ENCODE data around the gene IL4R.
"Not testable (repeated sequence)": the region's sequence is repeated elsewhere in the genome, so short reads cannot be mapped to it uniquely, and the experiment has no call there.

The IL4R gene

GRCh38 chr16:27328937-27329336 is 15.2 kb downstream of the IL4R start:
- Mint-ChIP-seq H3K4me1 (peaks cover 79% of the 10 kb centered on the region), H3K9me3 (no peaks in the 10 kb centered on the region), H3K27me3 (no peaks in the 10 kb centered on the region), H3K27ac (peak overlapping the region; percentile 89), H3K36me3 (peaks cover 26% of the 10 kb centered on the region), H3K4me3 (peak overlapping the region; percentile 13)

GRCh38 chr16:27329376-27330079 is 15.8 kb downstream of the IL4R start:
- H3K27ac Mint-ChIP-seq = peak overlapping the region; percentile 89
- peaks cover 29% of the 10 kb centered on the region for H3K36me3 Mint-ChIP-seq
- peak overlapping the region; percentile 6 for H3K4me3 Mint-ChIP-seq
- not testable (repeated sequence) for H3K9me3 Mint-ChIP-seq, H3K27me3 Mint-ChIP-seq
- H3K4me1 Mint-ChIP-seq = peaks cover 79% of the 10 kb centered on the region

GRCh38 chr16:27330542-27330941 is 16.8 kb downstream of the IL4R start:
- Mint-ChIP-seq H3K36me3 (peaks cover 33% of the 10 kb centered on the region), H3K27ac (peak overlapping the region; percentile 77), H3K4me1 (peaks cover 82% of the 10 kb centered on the region), H3K4me3 (no peak overlapping the region), H3K27me3 (no peaks in the 10 kb centered on the region), H3K9me3 (no peaks in the 10 kb centered on the region)

- H3K4me3 Mint-ChIP-seq = peak overlapping the region; percentile 27
- peak overlapping the region; percentile 86 for H3K27ac Mint-ChIP-seq
- H3K36me3 Mint-ChIP-seq = peaks cover 31% of the 10 kb centered on the region
- H3K4me1 Mint-ChIP-seq = peaks cover 82% of the 10 kb centered on the region
- H3K9me3 Mint-ChIP-seq = no peaks in the 10 kb centered on the region
- no peaks in the 10 kb centered on the region for H3K27me3 Mint-ChIP-seq
Measured at GRCh38 chr16:27332105-27332504, 18.3 kb downstream of the IL4R start.

- H3K27ac Mint-ChIP-seq = peak overlapping the region; percentile 87
- H3K36me3 Mint-ChIP-seq = peaks cover 32% of the 10 kb centered on the region
- H3K4me3 Mint-ChIP-seq = peak overlapping the region; percentile 37
- H3K9me3 Mint-ChIP-seq = no peaks in the 10 kb centered on the region
- no peaks in the 10 kb centered on the region for H3K27me3 Mint-ChIP-seq
- H3K4me1 Mint-ChIP-seq = peaks cover 79% of the 10 kb centered on the region
Measured at GRCh38 chr16:27333104-27333503, 19.3 kb downstream of the IL4R start.

GRCh38 chr16:27333549-27333948 is 19.8 kb downstream of the IL4R start:
- peaks cover 36% of the 10 kb centered on the region for H3K36me3 Mint-ChIP-seq
- H3K4me3 Mint-ChIP-seq = no peak overlapping the region
- H3K4me1 Mint-ChIP-seq = peaks cover 81% of the 10 kb centered on the region
- no peaks in the 10 kb centered on the region for H3K9me3 Mint-ChIP-seq
- H3K27me3 Mint-ChIP-seq = no peaks in the 10 kb centered on the region
- no peak overlapping the region for H3K27ac Mint-ChIP-seq

DNA sequence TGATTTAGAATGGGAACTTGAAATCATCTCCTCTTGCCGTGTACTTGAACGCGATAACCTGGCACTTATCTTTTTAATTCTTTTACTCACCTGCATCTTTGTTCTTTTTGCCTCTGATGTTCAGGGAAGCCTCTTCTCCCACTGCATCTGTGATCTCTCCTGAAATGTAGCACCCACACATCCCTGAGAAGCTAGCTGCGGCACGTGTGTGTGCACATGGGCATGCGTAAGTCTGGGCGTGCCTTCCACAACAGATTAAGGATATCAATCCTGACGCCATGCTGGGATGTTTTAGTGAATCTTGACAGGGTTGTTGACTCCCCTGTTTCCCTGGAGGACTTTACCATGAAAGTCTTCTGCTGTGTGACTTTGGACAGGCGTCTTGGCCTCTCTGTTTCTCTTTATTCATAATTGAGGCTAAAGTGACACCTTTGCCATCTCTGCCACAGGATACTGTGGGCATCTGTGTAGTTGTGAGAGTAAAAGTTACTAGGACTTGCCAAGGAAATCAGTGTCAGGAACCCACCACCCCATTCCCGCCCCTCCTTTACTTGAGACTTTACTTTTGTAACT is 20.5 kb downstream of the IL4R start:
- Mint-ChIP-seq H3K36me3 (peaks cover 32% of the 10 kb centered on the region), H3K27me3 (no peaks in the 10 kb centered on the region), H3K4me1 (peaks cover 76% of the 10 kb centered on the region)

DNA sequence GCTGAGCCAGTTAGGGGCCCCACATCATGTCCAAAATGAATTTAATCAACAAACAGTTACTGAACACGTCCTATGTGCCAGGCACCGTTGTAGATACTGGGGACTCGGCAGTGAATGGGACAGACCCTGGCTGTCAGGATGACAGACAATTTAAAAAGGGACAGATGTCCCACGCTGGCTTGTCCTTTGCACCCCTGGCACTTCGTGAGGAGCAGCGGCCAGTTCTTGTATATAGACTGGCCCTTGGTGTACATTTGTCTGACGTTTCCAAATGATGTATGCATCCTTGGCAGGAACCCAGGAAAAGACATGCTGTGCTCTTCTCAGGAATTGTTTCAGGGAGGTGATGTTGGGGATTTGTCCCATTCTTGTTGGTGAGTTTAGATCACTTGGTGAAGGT is 21.1 kb downstream of the IL4R start:
- Mint-ChIP-seq H3K36me3 (peaks cover 32% of the 10 kb centered on the region), H3K4me3 (no peak overlapping the region), H3K4me1 (peaks cover 75% of the 10 kb centered on the region), H3K9me3 (no peaks in the 10 kb centered on the region), H3K27ac (peak overlapping the region; percentile 87), H3K27me3 (no peaks in the 10 kb centered on the region)

More for the DNA sequence above, 20.5 kb downstream of the IL4R start:
- peak overlapping the region; percentile 89 for H3K27ac Mint-ChIP-seq
- peak overlapping the region; percentile 55 for H3K4me3 Mint-ChIP-seq
- H3K9me3 Mint-ChIP-seq = no peaks in the 10 kb centered on the region

GRCh38 chr16:27335349-27336053 is 21.7 kb downstream of the IL4R start:
- Mint-ChIP-seq H3K36me3 (peaks cover 30% of the 10 kb centered on the region), H3K27ac (peak overlapping the region; percentile 87), H3K9me3 (no peaks in the 10 kb centered on the region), H3K4me1 (peaks cover 74% of the 10 kb centered on the region), H3K27me3 (no peaks in the 10 kb centered on the region), H3K4me3 (no peak overlapping the region)

GRCh38 chr16:27337024-27337423 is 23.2 kb downstream of the IL4R start:
- Mint-ChIP-seq H3K36me3 (peaks cover 33% of the 10 kb centered on the region), H3K9me3 (no peaks in the 10 kb centered on the region), H3K27ac (peak overlapping the region; percentile 68), H3K4me3 (no peak overlapping the region), H3K4me1 (peaks cover 69% of the 10 kb centered on the region), H3K27me3 (no peaks in the 10 kb centered on the region)

DNA sequence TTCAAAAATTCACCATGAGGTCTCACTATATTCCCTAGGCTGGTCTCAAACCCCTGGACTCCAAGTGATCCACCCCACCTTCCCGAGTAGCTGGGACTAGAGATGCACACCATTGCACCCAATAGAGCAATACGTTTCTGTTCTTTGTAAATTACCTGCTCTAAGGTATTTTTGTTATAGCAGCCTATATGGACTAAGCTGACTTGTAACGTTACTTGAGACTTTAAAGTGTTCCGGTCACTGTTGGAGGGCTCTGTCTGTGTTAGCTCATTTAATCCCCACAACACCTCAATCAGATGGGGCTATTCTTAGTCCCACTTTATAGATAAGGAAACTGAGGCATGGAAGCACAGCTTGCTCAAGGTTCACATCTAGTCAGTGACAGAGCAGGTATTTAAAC is 25.4 kb downstream of the IL4R start:
- Mint-ChIP-seq H3K27me3 (no peaks in the 10 kb centered on the region), H3K4me1 (peaks cover 51% of the 10 kb centered on the region), H3K4me3 (no peak overlapping the region), H3K9me3 (no peaks in the 10 kb centered on the region), H3K27ac (peak overlapping the region; percentile 55), H3K36me3 (peaks cover 33% of the 10 kb centered on the region)

GRCh38 chr16:27340654-27341053 is 26.9 kb downstream of the IL4R start:
- Mint-ChIP-seq H3K27ac (peak overlapping the region; percentile 91), H3K36me3 (peaks cover 30% of the 10 kb centered on the region), H3K9me3 (no peaks in the 10 kb centered on the region), H3K27me3 (no peaks in the 10 kb centered on the region), H3K4me3 (no peak overlapping the region), H3K4me1 (peaks cover 37% of the 10 kb centered on the region)

- Mint-ChIP-seq H3K27ac (peak overlapping the region; percentile 90), H3K36me3 (peaks cover 26% of the 10 kb centered on the region), H3K4me3 (no peak overlapping the region), H3K27me3 (no peaks in the 10 kb centered on the region), H3K4me1 (peaks cover 31% of the 10 kb centered on the region), H3K9me3 (no peaks in the 10 kb centered on the region)
Measured at GRCh38 chr16:27341549-27341948, 27.8 kb downstream of the IL4R start.

GRCh38 chr16:27341971-27342370 is 28.2 kb downstream of the IL4R start:
- no peaks in the 10 kb centered on the region for H3K27me3 Mint-ChIP-seq
- no peaks in the 10 kb centered on the region for H3K9me3 Mint-ChIP-seq
- peaks cover 29% of the 10 kb centered on the region for H3K4me1 Mint-ChIP-seq
- no peak overlapping the region for H3K4me3 Mint-ChIP-seq
- peaks cover 26% of the 10 kb centered on the region for H3K36me3 Mint-ChIP-seq
- H3K27ac Mint-ChIP-seq = peak overlapping the region; percentile 90

- Mint-ChIP-seq H3K27me3 (no peaks in the 10 kb centered on the region), H3K4me3 (no peak overlapping the region), H3K27ac (no peak overlapping the region), H3K36me3 (peaks cover 27% of the 10 kb centered on the region), H3K4me1 (peaks cover 23% of the 10 kb centered on the region), H3K9me3 (no peaks in the 10 kb centered on the region)
Measured at GRCh38 chr16:27344721-27345120, 30.9 kb downstream of the IL4R start.

DNA sequence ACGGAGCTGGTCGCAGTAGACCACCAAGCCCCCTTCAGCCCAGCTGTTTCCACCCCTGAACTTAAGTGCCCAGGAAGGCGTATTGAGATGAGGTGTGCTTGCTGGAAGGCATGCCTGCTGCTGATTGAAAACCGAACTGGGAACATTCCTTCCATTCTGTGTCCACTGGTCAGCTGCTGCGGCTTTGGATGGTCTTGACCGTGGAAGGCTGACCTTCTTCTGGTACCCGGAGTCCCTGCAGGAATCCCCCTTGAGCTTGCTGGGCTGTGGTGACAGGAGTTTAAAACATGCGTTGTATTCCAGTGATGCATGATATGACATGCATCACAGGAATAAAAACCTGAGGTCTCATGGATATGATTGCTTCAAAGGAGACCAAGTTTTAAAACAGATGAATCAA is 31.4 kb downstream of the IL4R start:
- Mint-ChIP-seq H3K27me3 (no peaks in the 10 kb centered on the region), H3K27ac (peak overlapping the region; percentile 27), H3K4me3 (no peak overlapping the region), H3K36me3 (peaks cover 31% of the 10 kb centered on the region), H3K9me3 (no peaks in the 10 kb centered on the region), H3K4me1 (peaks cover 23% of the 10 kb centered on the region)
